Measurements from ENCODE around the gene HARBI1. TPM values are rescaled to one million over a fixed set of nuclear protein-coding genes. Genes with fewer than 3 reads are reported as not detected.

The HARBI1 gene
- total RNA-seq, 4 donors from 2014 or later, result 1.3 to 6.2 (median 3.5) TPM

DNA sequence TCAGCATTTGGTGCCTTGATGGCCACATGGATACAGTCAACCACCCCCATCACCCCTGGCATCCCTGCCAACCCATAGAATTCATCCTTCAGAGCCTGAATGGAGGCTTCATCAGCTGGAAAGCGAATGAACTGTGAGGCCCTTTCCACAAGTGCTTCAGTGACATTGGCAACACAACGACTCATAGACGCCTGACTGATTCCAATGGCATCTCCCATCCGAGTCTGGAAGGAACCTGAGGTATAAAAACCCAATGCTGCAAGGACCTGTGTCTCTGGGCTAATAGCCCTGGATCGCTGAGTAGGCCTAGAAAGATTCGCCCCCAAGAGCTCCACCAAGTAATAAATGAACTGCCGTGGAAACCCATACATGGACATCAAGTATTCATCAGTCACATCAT lies 1.3 kb downstream of the HARBI1 start:
- Histone ChIP-seq H3K27me3 (no peaks in the 10 kb centered on the region), H3K27ac (no peak overlapping the region), H3K4me3 (replicated peaks in 1 of 3) (no peak overlapping the region), H3K4me1 (peaks cover 11 to 26% of the 10 kb centered on the region in 2 donors), H3K36me3 (no peaks in the 10 kb centered on the region), H3K9me3 (no peaks in the 10 kb centered on the region)
- no peak for TF ChIP-seq POLR2A (IDR thresholded peaks at IDR 0.05)
- TF ChIP-seq, protein P1, sequence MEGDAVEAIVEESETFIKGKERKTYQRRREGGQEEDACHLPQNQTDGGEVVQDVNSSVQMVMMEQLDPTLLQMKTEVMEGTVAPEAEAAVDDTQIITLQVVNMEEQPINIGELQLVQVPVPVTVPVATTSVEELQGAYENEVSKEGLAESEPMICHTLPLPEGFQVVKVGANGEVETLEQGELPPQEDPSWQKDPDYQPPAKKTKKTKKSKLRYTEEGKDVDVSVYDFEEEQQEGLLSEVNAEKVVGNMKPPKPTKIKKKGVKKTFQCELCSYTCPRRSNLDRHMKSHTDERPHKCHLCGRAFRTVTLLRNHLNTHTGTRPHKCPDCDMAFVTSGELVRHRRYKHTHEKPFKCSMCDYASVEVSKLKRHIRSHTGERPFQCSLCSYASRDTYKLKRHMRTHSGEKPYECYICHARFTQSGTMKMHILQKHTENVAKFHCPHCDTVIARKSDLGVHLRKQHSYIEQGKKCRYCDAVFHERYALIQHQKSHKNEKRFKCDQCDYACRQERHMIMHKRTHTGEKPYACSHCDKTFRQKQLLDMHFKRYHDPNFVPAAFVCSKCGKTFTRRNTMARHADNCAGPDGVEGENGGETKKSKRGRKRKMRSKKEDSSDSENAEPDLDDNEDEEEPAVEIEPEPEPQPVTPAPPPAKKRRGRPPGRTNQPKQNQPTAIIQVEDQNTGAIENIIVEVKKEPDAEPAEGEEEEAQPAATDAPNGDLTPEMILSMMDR (IDR thresholded peaks at IDR 0.05), result no peak
- intact Hi-C loops (cut with DNase I), result loop anchor here (10.0 kb wide), 2 partner anchors 71 to 221 kb away; partner anchors contain the start of gene CHRM4
- DNase-seq, result no peak
- 89 to 93% methylated on average over 7 of the region's 7 CpGs for WGBS, 2 donors

DNA sequence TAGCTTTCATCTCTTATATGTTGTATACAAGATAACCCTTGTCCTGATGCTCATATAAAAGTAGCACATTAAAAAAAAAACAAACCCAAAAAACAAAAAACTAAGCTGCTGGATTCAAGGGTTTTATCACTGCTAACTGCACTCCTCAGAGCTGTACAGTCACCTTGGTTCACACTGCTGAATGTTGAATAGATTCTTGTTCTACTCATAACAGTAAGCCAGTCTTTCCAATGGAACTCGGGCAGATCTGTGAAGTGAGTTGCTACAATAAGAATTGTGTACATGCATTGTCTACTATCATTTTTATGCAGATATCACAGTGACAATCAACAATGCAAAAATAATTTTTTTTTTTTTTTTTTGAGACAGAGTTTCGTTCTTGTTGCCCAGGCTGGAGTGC lies 4.7 kb downstream of the HARBI1 start:
- 91 to 92% methylated on average over 2 of the region's 2 CpGs for WGBS, 2 donors
- Histone ChIP-seq H3K9me3 (no peaks in the 10 kb centered on the region), H3K4me1 (peaks cover 0 to 12% of the 10 kb centered on the region in 2 donors), H3K27ac (no peak overlapping the region), H3K4me3 (replicated peaks in 1 of 3) (no peak overlapping the region), H3K27me3 (no peaks in the 10 kb centered on the region), H3K36me3 (no peaks in the 10 kb centered on the region)
- intact Hi-C loops (cut with DNase I), result loop anchor here (10.0 kb wide), 2 partner anchors 68 to 218 kb away; partner anchors contain the start of gene CHRM4
- DNase-seq, result no peak
- TF ChIP-seq, protein P1 (IDR thresholded peaks at IDR 0.05), result no peak
- no peak for TF ChIP-seq POLR2A (IDR thresholded peaks at IDR 0.05)

DNA sequence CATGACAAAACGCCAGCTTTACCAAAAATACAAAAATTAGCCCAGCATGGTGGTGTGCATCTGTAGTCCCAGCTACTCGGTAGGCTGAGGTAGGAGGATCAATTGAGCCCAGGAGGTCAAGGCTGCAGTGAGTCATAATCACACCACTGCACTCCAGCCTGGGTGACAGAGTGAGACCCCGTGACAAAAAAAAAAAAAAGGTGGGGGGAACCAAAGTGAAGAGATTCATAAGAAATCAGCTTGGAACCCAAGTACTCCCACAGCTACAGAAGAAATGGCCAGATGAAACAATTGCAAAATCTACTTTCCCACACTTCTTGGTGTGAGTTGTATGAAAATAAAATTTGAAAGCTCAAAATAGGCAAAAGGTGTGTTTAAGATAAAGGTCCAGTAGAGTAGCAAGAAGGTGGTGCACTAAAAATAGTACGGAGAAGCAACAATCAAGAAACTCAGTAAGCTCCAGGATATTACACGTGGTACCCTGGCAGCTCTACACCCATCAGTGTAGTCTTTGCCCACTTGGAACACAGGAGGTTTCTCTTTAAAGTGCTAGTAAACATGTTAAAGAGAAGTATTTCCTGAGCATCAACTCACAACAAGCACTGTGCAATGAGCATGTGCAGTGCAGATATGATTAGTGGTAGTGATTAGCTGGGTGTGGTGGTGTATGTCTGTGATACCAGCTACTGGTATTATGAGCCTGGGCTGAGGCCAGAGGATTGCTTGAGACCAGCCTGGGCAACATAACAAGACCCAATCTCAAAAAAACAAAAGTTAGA lies 5.3 kb downstream of the HARBI1 start:
- TF ChIP-seq, protein P1 (IDR thresholded peaks at IDR 0.05), result no peak
- no peak for TF ChIP-seq POLR2A (IDR thresholded peaks at IDR 0.05)
- H3K9me3 ChIP-seq, result no peaks in the 10 kb centered on the region
- no peaks in the 10 kb centered on the region for H3K27me3 ChIP-seq
- intact Hi-C loops (cut with DNase I), result loop anchor here (10.0 kb wide), 2 partner anchors 67 to 217 kb away; partner anchors contain the start of gene CHRM4
- no peak overlapping the region for H3K4me3 ChIP-seq (replicated peaks in 1 of 3)
- no peaks in the 10 kb centered on the region for H3K36me3 ChIP-seq
- peaks cover 0 to 12% of the 10 kb centered on the region in 2 donors for H3K4me1 ChIP-seq
- no peak for DNase-seq
- 76 to 80% methylated on average over 5 of the region's 5 CpGs for WGBS, 2 donors
- no peak overlapping the region for H3K27ac ChIP-seq

DNA sequence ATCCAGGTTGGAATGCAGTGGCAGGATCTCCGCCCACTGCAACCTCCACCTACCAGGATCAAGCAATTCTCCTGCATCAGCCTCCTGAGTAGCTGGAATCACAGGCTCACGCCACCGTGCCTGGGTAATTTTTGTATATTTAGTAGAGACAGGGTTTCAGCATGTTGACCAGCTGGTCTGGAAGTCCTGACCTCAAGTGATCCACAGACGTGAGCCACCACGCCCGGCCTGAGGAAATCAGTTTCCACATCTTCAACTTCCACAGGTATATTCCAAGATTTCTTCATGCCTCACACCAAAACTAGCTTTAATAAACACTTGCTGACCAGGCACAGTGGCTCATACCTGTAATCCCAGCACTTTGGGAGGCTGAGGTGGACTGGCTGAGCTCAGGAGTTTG lies 7.6 kb downstream of the HARBI1 start:
- no peaks in the 10 kb centered on the region for H3K27me3 ChIP-seq
- no peaks in the 10 kb centered on the region for H3K36me3 ChIP-seq
- WGBS, 2 donors, result 95% methylated on average over 6 of the region's 6 CpGs
- H3K27ac ChIP-seq, result no peak overlapping the region
- H3K4me1 ChIP-seq, result no peaks in the 10 kb centered on the region
- TF ChIP-seq, protein P1 (IDR thresholded peaks at IDR 0.05), result no peak
- TF ChIP-seq POLR2A (IDR thresholded peaks at IDR 0.05), result no peak
- DNase-seq, result no peak
- H3K9me3 ChIP-seq, result no peaks in the 10 kb centered on the region
- H3K4me3 ChIP-seq (replicated peaks in 1 of 3), result no peak overlapping the region
- intact Hi-C loops (cut with DNase I), result no loop called here

DNA sequence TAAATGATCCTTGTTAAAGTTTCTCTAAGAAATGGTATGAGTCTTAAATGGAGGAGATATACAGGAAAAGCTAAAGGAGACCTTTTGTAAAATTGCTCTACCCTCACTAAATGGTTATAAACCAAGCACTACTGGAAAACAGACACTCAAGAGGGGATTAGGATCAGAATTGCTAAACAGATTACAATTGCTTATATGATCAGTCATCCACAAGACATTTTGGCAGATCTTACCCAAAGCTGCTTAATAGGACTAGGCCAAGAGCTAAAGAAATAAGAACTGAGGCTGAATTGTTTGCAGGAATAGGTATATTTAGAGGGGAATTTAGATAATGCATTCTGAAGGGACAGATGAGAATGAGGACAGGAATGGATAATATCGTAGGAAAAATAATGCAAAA lies 9.5 kb downstream of the HARBI1 start:
- WGBS, 2 donors, result 81 to 88% methylated on average over 1 of the region's 1 CpG
- H3K27ac ChIP-seq, result no peak overlapping the region
- intact Hi-C loops (cut with DNase I), result no loop called here
- H3K4me3 ChIP-seq (replicated peaks in 1 of 3), result no peak overlapping the region
- no peaks in the 10 kb centered on the region for H3K4me1 ChIP-seq
- peaks cover 0 to 5% of the 10 kb centered on the region in 2 donors for H3K36me3 ChIP-seq
- TF ChIP-seq, protein P1 (IDR thresholded peaks at IDR 0.05), result no peak
- TF ChIP-seq POLR2A (IDR thresholded peaks at IDR 0.05), result no peak
- no peaks in the 10 kb centered on the region for H3K9me3 ChIP-seq
- H3K27me3 ChIP-seq, result no peaks in the 10 kb centered on the region
- DNase-seq, result no peak
